Measurements from ENCODE around the gene AMER2. TPM values are rescaled to one million over a fixed set of nuclear protein-coding genes. Genes with fewer than 3 reads are reported as not detected.

Gene AMER2
- polyA plus RNA-seq, 4 donors, result 0.22 to 0.40 (median 0.38) TPM

Other genes with a start within 250 kb of the AMER2 start
- 1 to 10 TPM in 1 of 4 donors, under 1 TPM in 3; 0.83 to 1.8 (median 0.91) TPM for gene PABPC3, start 76.2 kb downstream of the AMER2 start, polyA plus RNA-seq (ENCODE audit: insufficient read length in 4 of 4)
- 10 to 100 TPM; 17.8 to 24.3 (median 22.6) TPM for gene MTMR6, start 115.2 kb upstream of the AMER2 start, polyA plus RNA-seq (ENCODE audit: insufficient read length in 4 of 4)
- gene NUP58, start 129.3 kb upstream of the AMER2 start, polyA plus RNA-seq (ENCODE audit: insufficient read length in 4 of 4), result 10 to 100 TPM; 44.8 to 51.4 (median 49.1) TPM
- 1 to 10 TPM; 5.5 to 7.4 (median 5.6) TPM for gene ATP8A2, start 199.7 kb upstream of the AMER2 start, polyA plus RNA-seq (ENCODE audit: insufficient read length in 4 of 4)